Activated B cell treated with CpG ODN at 0.5 μM for 24 hours (primary cell): ENCODE measurements around the gene RPL38. TPM values are rescaled to one million over a fixed set of nuclear protein-coding genes. Genes with fewer than 3 reads are reported as not detected.

Experiments used
- ATAC-seq: fragments of 200-7000 bp; cut with Tn5 transposase; one replicate; pipeline ENCODE4 v1.10.0; 2021; ENCODE audit warnings: low read depth, mild to moderate bottlenecking, moderate library complexity
- CTCF ChIA-PET: fragments of 350-600 bp; sonication (Branson Sonifier 250); formaldehyde crosslinking; loops from one replicate; lab custom pipeline; 2021; ENCODE audit warnings: antibody characterized with exemption; lab: Charles Lee
- POLR2A ChIA-PET: fragments of 350-600 bp; sonication (Branson Sonifier 250); formaldehyde crosslinking; loops from one replicate; lab custom pipeline; 2021; ENCODE audit warnings: antibody characterized with exemption; lab: Charles Lee
- DNase-seq: peaks from one replicate; pipeline ENCODE4 v3.0.0; 2022
- H3K27ac Mint-ChIP-seq: one replicate; pipeline ENCODE4 v1.8.0; 2020; ENCODE audit warnings: mixed read lengths
- H3K27me3 Mint-ChIP-seq: one replicate; pipeline ENCODE4 v1.8.0; 2021; ENCODE audit warnings: mixed read lengths
- H3K36me3 Mint-ChIP-seq: one replicate; pipeline ENCODE4 v1.8.0; 2021; ENCODE audit warnings: low read depth, mixed read lengths
- H3K4me1 Mint-ChIP-seq: one replicate; pipeline ENCODE4 v1.8.0; 2021; ENCODE audit warnings: mixed read lengths
- H3K4me3 Mint-ChIP-seq: one replicate; pipeline ENCODE4 v1.8.0; 2020; ENCODE audit warnings: mild to moderate bottlenecking, mixed read lengths
- H3K9me3 Mint-ChIP-seq: one replicate; pipeline ENCODE4 v1.8.0; 2020; ENCODE audit warnings: mixed read lengths
- CTCF ChIP-seq: fragments of 200-600 bp; IDR thresholded peaks from one replicate; pipeline ENCODE4 v1.8.0; 2022; ENCODE audit warnings: antibody characterized with exemption, mild to moderate bottlenecking
- intact Hi-C: fragments of 100-400 bp; cut with micrococcal nuclease; formaldehyde crosslinking; loops from one replicate; pipeline ENCODE4 v1.15.1; 2024
- total RNA-seq: library from RNA; stranded (reverse); gene quantifications from 2 replicates; pipeline ENCODE4 v1.2.3, GENCODE V29; 2022

Gene RPL38
- total RNA-seq, 1 donor from 2014 or later, result 1,330 TPM

GRCh38 chr17:74224959-74225725 is 21.7 kb downstream of the RPL38 start:
- no peak overlapping the region for H3K4me3 Mint-ChIP-seq
- no peaks in the 10 kb centered on the region for H3K36me3 Mint-ChIP-seq
- ChIA-PET CTCF (no interaction called here), POLR2A (no interaction called here)
- DNase-seq, result no peak
- ATAC-seq, result no peak
- no peak overlapping the region for H3K27ac Mint-ChIP-seq
- no peak for TF ChIP-seq CTCF
- no peaks in the 10 kb centered on the region for H3K9me3 Mint-ChIP-seq
- intact Hi-C loops, result no loop called here
- no peaks in the 10 kb centered on the region for H3K4me1 Mint-ChIP-seq
- H3K27me3 Mint-ChIP-seq, result no peaks in the 10 kb centered on the region

- Mint-ChIP-seq H3K4me3 (no peak overlapping the region), H3K27ac (no peak overlapping the region), H3K9me3 (no peaks in the 10 kb centered on the region), H3K4me1 (no peaks in the 10 kb centered on the region), H3K27me3 (no peaks in the 10 kb centered on the region), H3K36me3 (no peaks in the 10 kb centered on the region)
- intact Hi-C loops, result no loop called here
- POLR2A ChIA-PET, result no interaction called here
- no peak for ATAC-seq
- TF ChIP-seq CTCF, result no peak
- CTCF ChIA-PET, result no interaction called here
- no peak for DNase-seq
Observed at GRCh38 chr17:74226252-74226651, 22.8 kb downstream of the RPL38 start.

- no peaks in the 10 kb centered on the region for H3K9me3 Mint-ChIP-seq
- POLR2A ChIA-PET, result no interaction called here
- no peak for ATAC-seq
Observed at GRCh38 chr17:74227271-74228080, 24.0 kb downstream of the RPL38 start.

GRCh38 chr17:74228306-74228978 is 25.0 kb downstream of the RPL38 start:
- Mint-ChIP-seq H3K27ac (no peak overlapping the region), H3K9me3 (no peaks in the 10 kb centered on the region), H3K4me1 (no peaks in the 10 kb centered on the region), H3K27me3 (no peaks in the 10 kb centered on the region), H3K4me3 (no peak overlapping the region), H3K36me3 (no peaks in the 10 kb centered on the region)
- intact Hi-C loops, result no loop called here
- DNase-seq (no peak), ATAC-seq (no peak)
- ChIA-PET CTCF (no interaction called here), POLR2A (no interaction called here)
- no peak for TF ChIP-seq CTCF

More at GRCh38 chr17:74227271-74228080, 24.0 kb downstream of the RPL38 start:
- no peaks in the 10 kb centered on the region for H3K4me1 Mint-ChIP-seq
- intact Hi-C loops, result no loop called here
- no peak overlapping the region for H3K27ac Mint-ChIP-seq
- TF ChIP-seq CTCF, result no peak
- H3K27me3 Mint-ChIP-seq, result no peaks in the 10 kb centered on the region
- CTCF ChIA-PET, result interaction anchor here (0.6 kb wide), 1 partner anchor 104 kb away, joined by 4 read pairs; no protein-coding TSS in a partner anchor
- H3K4me3 Mint-ChIP-seq, result no peak overlapping the region
- DNase-seq, result no peak
- H3K36me3 Mint-ChIP-seq, result no peaks in the 10 kb centered on the region

DNA sequence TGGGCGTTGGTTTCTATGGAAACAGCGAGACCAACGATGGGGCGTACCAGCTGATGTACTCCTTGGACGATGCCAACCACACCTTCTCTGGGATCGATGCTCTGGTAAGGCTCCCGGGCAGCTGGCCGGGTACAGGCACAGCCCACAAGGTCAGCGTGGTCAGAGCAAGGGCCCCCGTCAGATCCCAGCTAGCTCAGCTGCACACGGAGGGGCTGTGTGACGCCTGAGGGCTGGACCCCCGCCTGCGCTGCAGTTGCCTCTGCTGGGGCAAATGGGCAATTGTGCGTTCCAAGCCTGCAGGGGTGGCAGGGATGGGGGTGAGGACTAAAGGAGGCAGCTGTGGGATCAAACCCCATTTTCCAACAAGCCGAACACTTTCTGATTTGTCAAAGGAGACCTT is 27.4 kb downstream of the RPL38 start:
- intact Hi-C loops, result no loop called here
- peaks cover 12% of the 10 kb centered on the region for H3K4me1 Mint-ChIP-seq
- CTCF ChIA-PET, result no interaction called here
- H3K27me3 Mint-ChIP-seq, result no peaks in the 10 kb centered on the region
- DNase-seq (no peak), ATAC-seq (no peak)
- H3K27ac Mint-ChIP-seq, result no peak overlapping the region
- no peak overlapping the region for H3K4me3 Mint-ChIP-seq
- POLR2A ChIA-PET, result interaction anchor here (0.7 kb wide), 1 partner anchor 511 kb away, joined by 4 read pairs; no protein-coding TSS in a partner anchor
- H3K36me3 Mint-ChIP-seq, result no peaks in the 10 kb centered on the region
- no peaks in the 10 kb centered on the region for H3K9me3 Mint-ChIP-seq
- no peak for TF ChIP-seq CTCF
